ENCODE results near the gene ENTPD7.

ENTPD7 gene

DNA sequence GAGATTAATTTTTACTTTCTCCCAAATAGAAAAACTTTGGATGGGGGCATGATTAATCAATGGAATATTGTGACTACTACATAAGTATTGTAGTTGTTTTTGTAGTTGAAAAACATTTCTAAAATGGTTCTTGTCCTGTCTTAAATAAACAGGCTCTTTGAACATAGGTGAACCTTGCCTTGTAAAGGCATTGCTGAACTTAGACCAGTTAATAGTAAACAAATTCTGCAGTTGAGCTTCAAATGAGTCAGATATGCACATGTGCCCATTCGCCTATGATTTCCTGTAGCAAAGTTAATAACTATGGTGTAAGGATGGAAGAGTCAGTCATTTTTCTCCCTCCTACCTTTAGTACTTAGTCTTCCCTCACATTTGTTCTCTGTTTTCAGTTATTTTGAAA lies 95.4 kb downstream of the ENTPD7 start:
- H2AFZ ChIP-seq, result no peak overlapping the region
- H3K4me2 ChIP-seq (ENCODE audit: low read length), result no peak overlapping the region
- no peaks in the 10 kb centered on the region for H3K9me3 ChIP-seq (ENCODE audit: control insufficient read depth, low read length)
- no peaks in the 10 kb centered on the region for H3K4me1 ChIP-seq
- H3K79me2 ChIP-seq, result no peaks in the 10 kb centered on the region
- no peak for TF ChIP-seq CTCF (IDR thresholded peaks at IDR 0.05)
- no peaks in the 10 kb centered on the region for H3K27me3 ChIP-seq (ENCODE audit: control insufficient read depth, insufficient read depth, low read length)
- no peak overlapping the region for H3K4me3 ChIP-seq (ENCODE audit: low read depth, low read length)
- no peaks in the 10 kb centered on the region for H3K36me3 ChIP-seq (ENCODE audit: control insufficient read depth, insufficient read depth, low read length)
- H3K9ac ChIP-seq, result no peak overlapping the region
- no peak overlapping the region for H3K27ac ChIP-seq
